ENCODE data around the gene PLIN5.
"Not testable (repeated sequence)": the region's sequence is repeated elsewhere in the genome, so short reads cannot be mapped to it uniquely, and the experiment has no call there.

Gene PLIN5

DNA sequence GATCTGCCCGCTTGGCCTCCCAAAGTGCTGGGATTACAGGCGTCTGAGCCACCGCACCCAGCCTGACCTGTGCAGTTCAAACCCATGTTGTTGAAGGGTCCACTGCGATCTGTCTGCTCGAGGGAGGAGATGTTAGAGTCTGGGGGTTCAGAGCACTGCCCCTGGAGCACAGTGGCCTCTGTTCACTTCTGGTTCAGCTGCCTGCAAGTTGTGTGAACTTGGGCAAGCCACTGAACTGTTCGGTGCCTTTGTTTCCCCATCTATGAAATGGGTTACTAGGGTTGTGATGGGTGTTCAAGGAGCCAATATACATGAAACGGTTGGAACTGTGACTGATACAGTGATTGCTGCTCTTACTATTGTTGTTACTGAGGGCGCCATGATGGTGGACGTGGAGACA lies 1.7 kb downstream of the PLIN5 start:
- no peak for DNase-seq (ENCODE audit: extremely low spot score)
- TF ChIP-seq, protein P1, sequence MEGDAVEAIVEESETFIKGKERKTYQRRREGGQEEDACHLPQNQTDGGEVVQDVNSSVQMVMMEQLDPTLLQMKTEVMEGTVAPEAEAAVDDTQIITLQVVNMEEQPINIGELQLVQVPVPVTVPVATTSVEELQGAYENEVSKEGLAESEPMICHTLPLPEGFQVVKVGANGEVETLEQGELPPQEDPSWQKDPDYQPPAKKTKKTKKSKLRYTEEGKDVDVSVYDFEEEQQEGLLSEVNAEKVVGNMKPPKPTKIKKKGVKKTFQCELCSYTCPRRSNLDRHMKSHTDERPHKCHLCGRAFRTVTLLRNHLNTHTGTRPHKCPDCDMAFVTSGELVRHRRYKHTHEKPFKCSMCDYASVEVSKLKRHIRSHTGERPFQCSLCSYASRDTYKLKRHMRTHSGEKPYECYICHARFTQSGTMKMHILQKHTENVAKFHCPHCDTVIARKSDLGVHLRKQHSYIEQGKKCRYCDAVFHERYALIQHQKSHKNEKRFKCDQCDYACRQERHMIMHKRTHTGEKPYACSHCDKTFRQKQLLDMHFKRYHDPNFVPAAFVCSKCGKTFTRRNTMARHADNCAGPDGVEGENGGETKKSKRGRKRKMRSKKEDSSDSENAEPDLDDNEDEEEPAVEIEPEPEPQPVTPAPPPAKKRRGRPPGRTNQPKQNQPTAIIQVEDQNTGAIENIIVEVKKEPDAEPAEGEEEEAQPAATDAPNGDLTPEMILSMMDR (IDR thresholded peaks at IDR 0.05; ENCODE audit: control extremely low read depth, extremely low read depth, low read depth, missing control alignments), result no peak
- CTCF ChIA-PET, result interaction anchor here (1.0 to 4.1 kb wide), 2 partner anchors 9 kb away, joined by 4 to 64 read pairs; no protein-coding TSS in a partner anchor
- POLR2A ChIA-PET, result no interaction called here

DNA sequence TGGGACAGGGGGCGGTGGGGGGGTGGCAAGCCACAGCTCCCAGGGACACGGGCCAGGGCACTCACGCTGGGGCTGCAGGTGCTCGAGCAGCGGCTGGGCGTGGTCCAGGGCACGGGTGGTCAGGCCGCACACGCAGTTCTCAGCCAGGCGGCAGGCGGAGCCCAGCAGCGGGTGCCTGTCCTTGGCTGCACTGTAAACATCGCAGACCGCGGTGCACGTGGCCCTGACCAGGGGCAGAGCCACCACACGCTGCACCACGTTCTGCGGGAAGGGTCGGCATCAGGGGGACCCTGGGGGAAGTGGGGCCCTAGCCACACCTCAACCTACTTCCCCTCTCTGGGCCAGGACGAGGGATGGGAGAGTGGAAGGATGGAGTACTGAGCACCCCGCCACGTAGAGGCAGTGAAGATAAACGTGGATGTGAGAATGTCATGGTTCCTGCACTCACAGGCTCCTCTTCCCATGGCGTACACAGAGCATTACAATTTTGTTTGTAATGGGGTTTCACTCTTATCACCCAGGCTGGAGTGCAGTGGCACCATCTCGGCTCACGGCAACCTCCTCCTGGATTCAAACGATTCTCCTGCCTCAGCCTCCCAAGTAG lies 3.4 kb downstream of the PLIN5 start:
- CTCF ChIA-PET, result no interaction called here
- POLR2A ChIA-PET, result no interaction called here

DNA sequence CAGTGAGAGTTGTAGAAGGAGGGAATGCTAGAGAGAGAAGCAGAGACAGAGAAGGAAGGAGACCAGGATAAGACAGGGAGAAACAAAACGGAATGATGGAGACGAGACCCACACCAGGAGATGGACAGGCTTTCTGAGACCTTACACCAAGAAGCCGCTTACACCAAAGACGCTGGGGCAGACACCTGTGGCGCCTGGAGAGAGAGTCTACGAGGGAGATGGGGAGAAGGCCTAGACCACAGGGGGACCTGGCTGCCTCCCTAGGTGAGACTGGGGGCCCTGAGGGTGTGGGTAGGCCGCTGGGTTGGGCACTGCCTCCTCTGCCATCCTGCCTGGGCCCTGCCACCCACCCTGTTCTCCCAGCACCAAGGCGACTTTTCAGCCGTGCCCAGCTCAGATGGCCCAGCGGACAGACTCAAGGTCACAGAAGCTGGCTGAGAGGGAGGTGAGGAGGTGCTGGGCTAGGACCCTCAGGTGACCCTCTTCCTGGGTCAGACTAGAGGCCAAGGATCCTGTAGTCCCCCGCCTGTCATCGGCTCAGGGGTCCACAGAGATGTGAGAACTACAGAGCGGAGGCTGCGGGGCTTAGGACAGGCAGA lies 5.0 kb downstream of the PLIN5 start:
- DNase-seq (ENCODE audit: extremely low spot score), result no peak
- TF ChIP-seq, protein P1 (IDR thresholded peaks at IDR 0.05; ENCODE audit: control extremely low read depth, extremely low read depth, low read depth, missing control alignments), result no peak
- ChIA-PET POLR2A (no interaction called here), CTCF (no interaction called here)

More for the DNA sequence above, 3.4 kb downstream of the PLIN5 start:
- TF ChIP-seq, protein P1 (IDR thresholded peaks at IDR 0.05; ENCODE audit: control extremely low read depth, extremely low read depth, low read depth, missing control alignments), result no peak
- no peak for DNase-seq (ENCODE audit: extremely low spot score)

DNA sequence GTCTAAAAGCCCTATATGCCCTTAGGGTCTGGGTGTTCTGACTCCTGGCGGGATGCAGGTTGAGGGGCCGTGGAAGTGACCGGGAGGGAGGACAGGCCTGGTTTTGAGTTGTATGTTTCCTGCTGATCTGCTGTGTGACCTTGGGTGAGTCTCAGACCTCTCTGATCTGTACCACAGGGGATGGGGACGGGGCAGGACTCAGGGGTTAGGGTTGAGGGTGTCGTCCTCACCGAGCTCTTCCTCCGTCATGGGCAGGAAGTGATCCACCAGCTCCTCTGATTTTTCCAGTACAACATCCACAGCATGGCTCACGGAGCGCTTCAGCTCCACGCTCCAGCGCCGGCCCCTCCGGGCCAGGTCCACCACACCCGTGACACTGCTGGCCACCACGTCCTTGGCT lies 6.2 kb downstream of the PLIN5 start:
- ChIA-PET POLR2A (no interaction called here), CTCF (interaction anchor here (1.7 kb wide), 1 partner anchor 262 kb away, joined by 9 read pairs; no protein-coding TSS in a partner anchor)
- no peak for DNase-seq (ENCODE audit: extremely low spot score)
- TF ChIP-seq, protein P1 (IDR thresholded peaks at IDR 0.05; ENCODE audit: control extremely low read depth, extremely low read depth, low read depth, missing control alignments), result no peak

DNA sequence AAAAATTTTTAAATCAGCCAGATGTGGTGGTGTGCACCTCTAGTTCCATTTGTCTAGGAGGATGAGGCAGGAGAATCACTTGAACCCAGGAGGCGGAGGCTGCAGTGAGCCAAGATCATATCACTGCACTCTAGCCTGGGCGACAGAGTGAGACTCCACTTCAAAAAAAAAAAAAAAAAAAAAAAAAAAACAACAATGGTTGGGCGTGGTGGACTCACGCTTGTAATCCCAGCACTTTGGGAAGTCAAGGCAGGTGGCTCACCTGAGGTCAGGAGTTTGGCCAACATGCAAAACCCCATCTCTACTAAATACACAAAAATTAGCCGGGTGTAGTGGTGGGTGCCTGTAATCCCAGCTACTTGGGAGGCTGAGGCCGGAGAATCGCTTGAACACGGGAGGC lies 7.6 kb downstream of the PLIN5 start:
- CTCF ChIA-PET, result interaction anchor here (1.1 to 6.0 kb wide), 3 partner anchors 8 to 260 kb away, joined by 3 to 64 read pairs (median 9); partner anchors contain the start of gene PLIN5
- DNase-seq (ENCODE audit: extremely low spot score); POLR2A ChIA-PET: not testable (repeated sequence)

DNA sequence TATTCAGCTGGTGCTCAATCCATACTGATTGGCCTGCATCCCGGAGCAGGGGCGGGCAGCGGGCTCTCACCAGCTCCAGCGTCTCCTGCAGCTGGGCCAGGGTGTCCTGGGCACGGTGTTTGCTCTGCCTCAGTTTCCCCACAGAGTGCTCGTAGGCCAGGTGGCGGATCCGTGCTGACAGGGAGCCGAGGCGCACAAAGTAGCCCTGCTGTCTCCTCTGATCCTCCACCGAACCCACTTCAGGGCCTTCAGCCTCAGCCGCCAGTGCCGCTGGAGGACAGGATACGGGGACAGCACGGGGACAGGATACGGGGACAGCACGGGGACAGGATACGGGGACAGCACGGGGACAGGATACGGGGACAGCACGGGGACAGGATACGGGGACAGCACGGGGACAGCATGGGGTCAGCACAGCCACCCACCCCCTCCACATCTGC lies 9.4 kb downstream of the PLIN5 start:
- ChIA-PET CTCF (interaction anchor here (0.6 to 6.0 kb wide), 32 partner anchors 9 to 279 kb away, joined by 3 to 64 read pairs (median 5); partner anchors contain the start of genes LRG1, PLIN5, UBXN6 and YJU2), POLR2A (no interaction called here)
- TF ChIP-seq, protein P1 (IDR thresholded peaks at IDR 0.05; ENCODE audit: control extremely low read depth, extremely low read depth, low read depth, missing control alignments), result no peak
- no peak for DNase-seq (ENCODE audit: extremely low spot score)

Measured in GM10248 (cell line).